BLaER1 treated with 17β-estradiol and CSF1 and Interleukin-3, amounts not matched to agents 10 nM and 100 nM (cell line): Measurements from ENCODE around the gene STK24.
A peak's percentile ranks its signal among the peaks of the same experiment; 100 is the strongest.

ENCODE experiments used
- H3K27ac ChIP-seq, 11 experiments: shearing (Covaris generic); formaldehyde crosslinking; 2 replicates each; pipeline ENCODE4 v1.8.1; 2022
- H3K27me3 ChIP-seq, 11 experiments: shearing (Covaris generic); formaldehyde crosslinking; 2 replicates each; pipeline ENCODE4 v1.8.1; 2022
- H3K36me3 ChIP-seq, 11 experiments: shearing (Covaris generic); formaldehyde crosslinking; 2 replicates each; pipeline ENCODE4 v1.8.1; 2022
- H3K4me1 ChIP-seq, 10 experiments: shearing (Covaris generic); formaldehyde crosslinking; 2 replicates each; pipeline ENCODE4 v1.8.1; 2022
- H3K4me2 ChIP-seq, 11 experiments: shearing (Covaris generic); formaldehyde crosslinking; 2 replicates each; pipeline ENCODE4 v1.8.1; 2022
- H3K4me3 ChIP-seq, 10 experiments: shearing (Covaris generic); formaldehyde crosslinking; 2 replicates each; pipeline ENCODE4 v1.8.1; 2022
- H3K9ac ChIP-seq, 11 experiments: shearing (Covaris generic); formaldehyde crosslinking; 2 replicates each; pipeline ENCODE4 v1.8.1; 2022
- H3K9me3 ChIP-seq, 11 experiments: shearing (Covaris generic); formaldehyde crosslinking; replicated peaks in 1 of 11; 2 replicates each; pipeline ENCODE4 v1.8.1; 2022
- H4K20me1 ChIP-seq, 11 experiments: shearing (Covaris generic); formaldehyde crosslinking; 2 replicates each; pipeline ENCODE4 v1.8.1; 2022
- Cebpa-rat ChIP-seq, 11 experiments: shearing (Covaris generic); IDR thresholded peaks; 2 replicates each; pipeline ENCODE4 v1.8.1; 2022

STK24 gene

GRCh38 chr13:98473135-98473787, 103.6 kb downstream of the STK24 start:
- H3K36me3 ChIP-seq, result peaks cover 71 to 82% (median 74%) of the 10 kb centered on the region in 11 experiments
- no peaks in the 10 kb centered on the region for H3K27me3 ChIP-seq
- no peak overlapping the region for H3K4me3 ChIP-seq
- no peak overlapping the region for H3K4me2 ChIP-seq
- peaks cover 23 to 38% (median 28%) of the 10 kb centered on the region in 10 experiments for H3K4me1 ChIP-seq
- H3K27ac ChIP-seq, result no peak overlapping the region
- H4K20me1 ChIP-seq, result peaks cover 62 to 97% (median 91%) of the 10 kb centered on the region in 11 experiments
- H3K9me3 ChIP-seq, result peaks cover 3 to 19% (median 15%) of the 10 kb centered on the region in 11 experiments; a peak in 19 of 22 replicates
- no peak for TF ChIP-seq Cebpa-rat (IDR thresholded peaks at IDR 0.05)
- no peak overlapping the region for H3K9ac ChIP-seq

- peaks cover 62 to 97% (median 91%) of the 10 kb centered on the region in 11 experiments for H4K20me1 ChIP-seq
- peaks cover 3 to 19% (median 15%) of the 10 kb centered on the region in 11 experiments; a peak in 19 of 22 replicates for H3K9me3 ChIP-seq
- H3K27me3 ChIP-seq, result no peaks in the 10 kb centered on the region
- no peak overlapping the region for H3K4me3 ChIP-seq
- H3K4me1 ChIP-seq, result peaks cover 10 to 24% (median 17%) of the 10 kb centered on the region in 10 experiments
- no peak overlapping the region for H3K27ac ChIP-seq
- no peak for TF ChIP-seq Cebpa-rat (IDR thresholded peaks at IDR 0.05)
- H3K9ac ChIP-seq, result no peak overlapping the region
- no peak overlapping the region for H3K4me2 ChIP-seq
- peaks cover 84 to 94% (median 87%) of the 10 kb centered on the region in 11 experiments for H3K36me3 ChIP-seq
These were observed 105.0 kb downstream of the STK24 start for GRCh38 chr13:98471934-98472333.

- H3K4me2 ChIP-seq, result no peak overlapping the region
- H4K20me1 ChIP-seq, result peaks cover 56 to 97% (median 91%) of the 10 kb centered on the region in 11 experiments
- H3K36me3 ChIP-seq, result peaks cover 94 to 100% (median 97%) of the 10 kb centered on the region in 11 experiments
- no peak overlapping the region for H3K9ac ChIP-seq
- no peak overlapping the region for H3K27ac ChIP-seq
- peaks cover 0 to 14% (median 7%) of the 10 kb centered on the region in 10 experiments; a peak in 18 of 20 replicates for H3K4me1 ChIP-seq
- H3K9me3 ChIP-seq, result peaks cover 3 to 19% (median 15%) of the 10 kb centered on the region in 11 experiments; a peak in 19 of 22 replicates
- TF ChIP-seq Cebpa-rat (IDR thresholded peaks at IDR 0.05), result no peak
- no peak overlapping the region for H3K4me3 ChIP-seq
- no peaks in the 10 kb centered on the region for H3K27me3 ChIP-seq
These were observed 106.0 kb downstream of the STK24 start for GRCh38 chr13:98470920-98471319.

GRCh38 chr13:98468929-98469328, 108.0 kb downstream of the STK24 start:
- Histone ChIP-seq H3K4me3 (no peak overlapping the region), H3K27ac (no peak overlapping the region), H3K9ac (no peak overlapping the region), H3K27me3 (no peaks in the 10 kb centered on the region), H3K4me1 (peaks cover 0 to 8% (median 0%) of the 10 kb centered on the region in 10 experiments; a peak in 6 of 20 replicates), H3K9me3 (peaks cover 0 to 8% (median 7%) of the 10 kb centered on the region in 11 experiments; a peak in 19 of 22 replicates), H3K36me3 (peaks cover 92 to 100% (median 97%) of the 10 kb centered on the region in 11 experiments), H4K20me1 (peaks cover 59 to 93% (median 88%) of the 10 kb centered on the region in 11 experiments), H3K4me2 (no peak overlapping the region)
- TF ChIP-seq Cebpa-rat (IDR thresholded peaks at IDR 0.05), result no peak

- Histone ChIP-seq H3K4me1 (peaks cover 0 to 12% (median 4%) of the 10 kb centered on the region in 10 experiments; a peak in 10 of 20 replicates), H3K4me2 (no peak overlapping the region), H3K27me3 (no peaks in the 10 kb centered on the region), H3K9ac (no peak overlapping the region), H3K9me3 (peaks cover 0 to 2% (median 1%) of the 10 kb centered on the region in 11 experiments; a peak in 17 of 22 replicates), H3K4me3 (no peak overlapping the region), H3K36me3 (peaks cover 92 to 100% (median 97%) of the 10 kb centered on the region in 11 experiments), H3K27ac (no peak overlapping the region), H4K20me1 (peaks cover 64 to 93% (median 89%) of the 10 kb centered on the region in 11 experiments)
- TF ChIP-seq Cebpa-rat (IDR thresholded peaks at IDR 0.05), result no peak
These were observed 108.5 kb downstream of the STK24 start for GRCh38 chr13:98468361-98468760.

GRCh38 chr13:98467263-98467985, 109.5 kb downstream of the STK24 start:
- no peak overlapping the region for H3K27ac ChIP-seq
- H3K27me3 ChIP-seq, result no peaks in the 10 kb centered on the region

GRCh38 chr13:98466634-98467236, 110.2 kb downstream of the STK24 start:
- H3K27ac ChIP-seq, result no peak overlapping the region
- H3K9me3 ChIP-seq, result no peaks in the 10 kb centered on the region
- H3K4me1 ChIP-seq, result peaks cover 0 to 28% (median 19%) of the 10 kb centered on the region in 10 experiments; a peak in 13 of 20 replicates
- H3K4me3 ChIP-seq, result no peak overlapping the region
- peaks cover 81 to 97% (median 94%) of the 10 kb centered on the region in 11 experiments for H4K20me1 ChIP-seq
- H3K9ac ChIP-seq, result no peak overlapping the region
- H3K36me3 ChIP-seq, result peaks cover 94 to 100% (median 99%) of the 10 kb centered on the region in 11 experiments
- no peaks in the 10 kb centered on the region for H3K27me3 ChIP-seq
- H3K4me2 ChIP-seq, result no peak overlapping the region
- TF ChIP-seq Cebpa-rat (IDR thresholded peaks at IDR 0.05), result no peak

More at GRCh38 chr13:98467263-98467985, 109.5 kb downstream of the STK24 start:
- Histone ChIP-seq H3K4me2 (no peak overlapping the region), H3K36me3 (peaks cover 94 to 100% (median 99%) of the 10 kb centered on the region in 11 experiments), H3K9me3 (no peaks in the 10 kb centered on the region), H3K4me3 (no peak overlapping the region), H3K4me1 (peaks cover 0 to 21% (median 12%) of the 10 kb centered on the region in 10 experiments; a peak in 12 of 20 replicates), H3K9ac (0 out of 22 replicates have a peak overlapping the region, but pooled peaks of 1 of the 11 experiments have one; percentile 37), H4K20me1 (peaks cover 74 to 97% (median 94%) of the 10 kb centered on the region in 11 experiments)
- TF ChIP-seq Cebpa-rat (IDR thresholded peaks at IDR 0.05), result no peak

- Histone ChIP-seq H3K4me1 (peaks cover 0 to 32% (median 22%) of the 10 kb centered on the region in 10 experiments; a peak in 13 of 20 replicates), H3K27me3 (no peaks in the 10 kb centered on the region), H3K36me3 (peaks cover 94 to 100% (median 99%) of the 10 kb centered on the region in 11 experiments), H3K9me3 (no peaks in the 10 kb centered on the region), H3K27ac (no peak overlapping the region), H3K4me3 (no peak overlapping the region), H4K20me1 (peaks cover 83 to 97% (median 94%) of the 10 kb centered on the region in 11 experiments), H3K9ac (no peak overlapping the region), H3K4me2 (peak overlapping the region in 8 of 11 experiments; percentile 11 to 76 (median 66); a peak in 11 of 22 replicates)
- no peak for TF ChIP-seq Cebpa-rat (IDR thresholded peaks at IDR 0.05)
These were observed 114.0 kb downstream of the STK24 start for GRCh38 chr13:98462946-98463345.
